HG03175 (cell line): ENCODE results near the gene C10orf105.

ENCODE experiments used
- ATAC-seq: cut with Tn5 transposase; IDR thresholded peaks from one replicate; pipeline ENCODE4 v1.9.1; 2021; ENCODE audit warnings: mild to moderate bottlenecking, moderate library complexity; ENCODE audit not compliant: unreplicated experiment

C10orf105 gene

GRCh38 chr10:71703577-71703976 lies 16.0 kb downstream of the C10orf105 start:
- ATAC-seq: no peak

- no peak for ATAC-seq
Measured at GRCh38 chr10:71701496-71702132, 18.0 kb downstream of the C10orf105 start.

GRCh38 chr10:71700731-71701368 lies 18.7 kb downstream of the C10orf105 start:
- no peak for ATAC-seq

- no peak for ATAC-seq
Measured at GRCh38 chr10:71698737-71699136, 20.8 kb downstream of the C10orf105 start.

- no peak for ATAC-seq
Measured at GRCh38 chr10:71697938-71698709, 21.5 kb downstream of the C10orf105 start.

- no peak for ATAC-seq
Measured at GRCh38 chr10:71696628-71697326, 22.8 kb downstream of the C10orf105 start.

- no peak for ATAC-seq
Measured at GRCh38 chr10:71695502-71696476, 23.8 kb downstream of the C10orf105 start.

GRCh38 chr10:71694567-71694968 lies 25.0 kb downstream of the C10orf105 start:
- peak; percentile 83 for ATAC-seq

GRCh38 chr10:71694039-71694501 lies 25.5 kb downstream of the C10orf105 start:
- no peak for ATAC-seq

GRCh38 chr10:71693377-71693776 lies 26.2 kb downstream of the C10orf105 start:
- ATAC-seq: no peak

- no peak for ATAC-seq
Measured at GRCh38 chr10:71692598-71693306, 26.8 kb downstream of the C10orf105 start.

- no peak for ATAC-seq
Measured at GRCh38 chr10:71691405-71691804, 28.2 kb downstream of the C10orf105 start.

- ATAC-seq: no peak
Measured at GRCh38 chr10:71690094-71690720, 29.4 kb downstream of the C10orf105 start.

GRCh38 chr10:71688256-71688655 lies 31.3 kb downstream of the C10orf105 start:
- ATAC-seq: no peak

- no peak for ATAC-seq
Measured at GRCh38 chr10:71687480-71687879, 32.1 kb downstream of the C10orf105 start.

GRCh38 chr10:71687077-71687476 lies 32.5 kb downstream of the C10orf105 start:
- no peak for ATAC-seq

GRCh38 chr10:71685554-71686232 lies 33.9 kb downstream of the C10orf105 start:
- ATAC-seq: no peak
